HCT116 (cell line): Measurements from ENCODE around the gene PLCB2. TPM values are rescaled to one million over a fixed set of nuclear protein-coding genes. Genes with fewer than 3 reads are reported as not detected.

Source experiments
- ATAC-seq: fragments of 200-7000 bp; cut with Tn5 transposase; 2 replicates; pipeline ENCODE4 v1.9.1; 2020; ENCODE audit warnings: mild to moderate bottlenecking, moderate library complexity
- BruUV-seq: library from RNA; stranded (reverse); fragments of 400-500 nt; replicated peaks from 2 replicates; lab custom pipeline; 2021; lab: Mats Ljungman, UMichigan
- CTCF ChIA-PET: fragments of 300-600 bp; sonication (Branson Sonifier 250); formaldehyde crosslinking; loops from one replicate; lab custom pipeline; 2021; ENCODE audit warnings: antibody characterized with exemption; lab: Charles Lee
- POLR2A ChIA-PET: fragments of 300-600, 350-600 bp; sonication (Branson Sonifier 250); formaldehyde crosslinking; loops from one replicate; lab custom pipeline; 2021; ENCODE audit warnings: antibody characterized with exemption; lab: Charles Lee
- RAD21 ChIA-PET, 2 experiments: fragments of 300-600 bp; sonication (Branson Sonifier 250); formaldehyde crosslinking; loops; one replicate each; lab custom pipeline; 2023; ENCODE audit warnings: low total read pairs in 2 of 2; ENCODE audit not compliant: uncharacterized antibody in 2 of 2, unreplicated experiment in 2 of 2, low non-redundant PET in 1 of 2; lab: Charles Lee
- DNase-seq: peaks from one replicate; pipeline ENCODE4 v3.0.0-alpha.2; 2010; ENCODE audit warnings: low read depth, low spot score
- H2AFZ ChIP-seq: fragments of 200-600 bp; shearing (Covaris generic), sonication (generic); 2 replicates; pipeline ENCODE4 v1.6.1; 2017; ENCODE audit warnings: low read depth, mixed run types, mixed read lengths, antibody characterized with exemption, low read length; ENCODE audit not compliant: poor library complexity, severe bottlenecking
- H3K27ac ChIP-seq: 2 replicates; pipeline ENCODE4 v1.5.1; 2012; ENCODE audit warnings: low read depth, low read length
- H3K27me3 ChIP-seq: fragments of 200-600 bp; sonication (generic); 2 replicates; pipeline ENCODE4 v1.6.1; 2016; ENCODE audit warnings: mixed run types, low read length, mixed read lengths; ENCODE audit not compliant: insufficient read depth
- H3K36me3 ChIP-seq, 2 experiments: fragments of 200-500 bp in 1 of 2; fragments of 200-600 bp in 1 of 2; sonication (Bioruptor generic) in 1 of 2; sonication (generic) in 1 of 2; 2 replicates each; pipeline versions ENCODE4 v1.5.1 to v1.6.1; 2014 to 2016; ENCODE audit warnings: low read length in 2 of 2, inconsistent platforms in 1 of 2, mixed read lengths in 1 of 2, mixed run types in 1 of 2; ENCODE audit not compliant: insufficient read depth in 2 of 2, control insufficient read depth in 1 of 2
- H3K4me1 ChIP-seq, 2 experiments: fragments of 200-600 bp in 1 of 2; sonication (generic) in 1 of 2; 2 replicates each; pipeline versions ENCODE4 v1.5.1 to v1.6.1; 2012 to 2017; ENCODE audit warnings: low read length in 2 of 2, inconsistent platforms in 1 of 2, mild to moderate bottlenecking in 1 of 2, mixed read lengths in 1 of 2, mixed run types in 1 of 2, moderate library complexity in 1 of 2; ENCODE audit not compliant: insufficient read depth in 2 of 2, control insufficient read depth in 1 of 2
- H3K4me2 ChIP-seq: fragments of 200-600 bp; sonication (generic); 2 replicates; pipeline ENCODE4 v1.6.1; 2017; ENCODE audit warnings: mixed run types, low read length, mixed read lengths
- H3K4me3 ChIP-seq, 2 experiments: fragments of 200-600 bp in 1 of 2; sonication (generic) in 1 of 2; replicated peaks in 1 of 2; 2 replicates each; pipeline ENCODE4 v1.5.1; 2011 to 2016; ENCODE audit warnings: low read length in 2 of 2, control low read depth in 1 of 2, low read depth in 1 of 2, mild to moderate bottlenecking in 1 of 2, mixed read lengths in 1 of 2, mixed run types in 1 of 2
- H3K79me2 ChIP-seq: fragments of 200-600 bp; sonication (generic); 2 replicates; pipeline ENCODE4 v1.6.1; 2017; ENCODE audit warnings: mild to moderate bottlenecking, mixed run types, low read length, moderate library complexity, mixed read lengths; ENCODE audit not compliant: insufficient read depth
- H3K9ac ChIP-seq: fragments of 200-600 bp; sonication (generic); 2 replicates; pipeline ENCODE4 v1.6.1; 2016; ENCODE audit warnings: low read length, mixed read lengths
- H3K9me2 ChIP-seq: fragments of 200-600 bp; sonication (generic), shearing (Covaris generic); 2 replicates; pipeline ENCODE4 v1.6.1; 2017; ENCODE audit warnings: mixed run types, mild to moderate bottlenecking, moderate library complexity; ENCODE audit not compliant: insufficient read depth
- H3K9me3 ChIP-seq, 2 experiments: fragments of 200-500 bp in 1 of 2; fragments of 200-600 bp in 1 of 2; sonication (Bioruptor generic) in 1 of 2; sonication (generic) in 1 of 2; 2 replicates each; pipeline ENCODE4 v1.6.1; 2014 to 2017; ENCODE audit warnings: low read length in 2 of 2, mixed read lengths in 2 of 2, inconsistent platforms in 1 of 2, low read depth in 1 of 2, mild to moderate bottlenecking in 1 of 2, mixed run types in 1 of 2, moderate library complexity in 1 of 2; ENCODE audit not compliant: control insufficient read depth in 1 of 2, insufficient read depth in 1 of 2
- H4K20me1 ChIP-seq: fragments of 200-600 bp; sonication (generic), shearing (Covaris generic); 2 replicates; pipeline ENCODE4 v1.6.1; 2017; ENCODE audit warnings: mixed run types, mild to moderate bottlenecking, moderate library complexity; ENCODE audit not compliant: insufficient read depth
- CEBPB ChIP-seq: IDR thresholded peaks from 2 replicates; pipeline ENCODE4 v1.6.1; 2012; ENCODE audit warnings: low read depth
- CTCF ChIP-seq, 3 experiments: fragments of 200-600 bp in 1 of 3; sonication (generic) in 1 of 3; IDR thresholded peaks in 2 of 3; conservative IDR thresholded peaks in 1 of 3; 2 replicates each; pipeline ENCODE4 v1.5.1; 2012 to 2017; ENCODE audit warnings: low read depth in 2 of 3, low read length in 2 of 3, antibody characterized with exemption in 1 of 3, borderline replicate concordance in 1 of 3, control low read depth in 1 of 3, mild to moderate bottlenecking in 1 of 3, mixed read lengths in 1 of 3, mixed run types in 1 of 3, moderate library complexity in 1 of 3; ENCODE audit not compliant: insufficient read depth in 1 of 3
- EZH2 ChIP-seq: fragments of 200-600 bp; sonication (generic); IDR thresholded peaks from 2 replicates; pipeline ENCODE4 v1.6.1; 2017; ENCODE audit warnings: antibody characterized with exemption, mixed run types
- EZH2phosphoT487 ChIP-seq: fragments of 200-600 bp; IDR thresholded peaks from 2 replicates; pipeline ENCODE4 v1.6.1; 2018; ENCODE audit warnings: antibody characterized with exemption, borderline replicate concordance
- FOSL1 ChIP-seq: IDR thresholded peaks from 2 replicates; pipeline ENCODE4 v1.6.1; 2012; ENCODE audit warnings: low read depth
- JUND ChIP-seq: IDR thresholded peaks from 2 replicates; pipeline ENCODE4 v1.6.1; 2012
- RAD21 ChIP-seq: IDR thresholded peaks from 2 replicates; pipeline ENCODE4 v1.6.1; 2012; ENCODE audit warnings: low read depth, mild to moderate bottlenecking
- SP1 ChIP-seq: IDR thresholded peaks from 2 replicates; pipeline ENCODE4 v1.6.1; 2012; ENCODE audit warnings: low read depth
- SRF ChIP-seq: IDR thresholded peaks from 2 replicates; pipeline ENCODE4 v1.6.1; 2012; ENCODE audit warnings: low read depth
- intact Hi-C: fragments of 100-400 bp; cut with micrococcal nuclease; formaldehyde crosslinking; loops from 2 replicates; pipeline ENCODE4 v1.10.0; 2022
- total RNA-seq: library from RNA; stranded (reverse); gene quantifications from one replicate; pipeline ENCODE4 v1.2.1, GENCODE V29; 2021; ENCODE audit not compliant: unreplicated experiment
- TF ChIP-seq, protein P1 (sequence below): IDR thresholded peaks from 2 replicates; pipeline ENCODE4 v1.6.1; 2012
- TF ChIP-seq, protein P2 (sequence below): IDR thresholded peaks from 2 replicates; pipeline ENCODE4 v1.6.1; 2012

Gene PLCB2
- total RNA-seq, 1 experiment from 2014 or later: 2.8 TPM

DNA sequence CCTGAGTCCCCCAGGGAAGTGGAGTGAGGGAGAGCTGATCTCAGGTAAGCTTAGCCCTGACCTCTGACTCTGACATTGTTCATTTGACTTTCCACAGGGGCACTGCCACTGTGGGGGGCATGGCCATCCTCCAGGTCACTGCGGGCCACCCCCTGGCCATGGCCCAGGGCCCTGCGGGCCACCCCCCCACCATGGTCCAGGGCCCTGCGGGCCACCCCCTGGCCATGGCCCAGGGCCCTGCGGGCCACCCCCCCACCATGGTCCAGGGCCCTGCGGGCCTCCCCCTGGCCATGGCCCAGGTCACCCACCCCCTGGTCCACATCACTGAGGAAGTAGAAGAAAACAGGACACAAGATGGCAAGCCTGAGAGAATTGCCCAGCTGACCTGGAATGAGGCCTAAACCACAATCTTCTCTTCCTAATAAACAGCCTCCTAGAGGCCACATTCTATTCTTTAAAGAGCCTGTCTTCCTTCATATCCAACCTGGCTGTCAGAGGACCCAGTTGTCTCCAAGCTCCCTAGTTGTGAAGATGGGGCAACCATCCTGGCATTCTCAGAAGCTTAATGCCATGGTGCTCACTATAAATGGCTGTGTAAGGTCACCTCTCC, 48.3 kb upstream of the PLCB2 start (continued):
- TF ChIP-seq EZH2: no peak
- no peak for TF ChIP-seq CEBPB
- TF ChIP-seq SP1: no peak
- no peak for TF ChIP-seq FOSL1
- TF ChIP-seq, protein P1, sequence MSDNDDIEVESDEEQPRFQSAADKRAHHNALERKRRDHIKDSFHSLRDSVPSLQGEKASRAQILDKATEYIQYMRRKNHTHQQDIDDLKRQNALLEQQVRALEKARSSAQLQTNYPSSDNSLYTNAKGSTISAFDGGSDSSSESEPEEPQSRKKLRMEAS: no peak
- TF ChIP-seq EZH2phosphoT487: no peak
- no peak for TF ChIP-seq CTCF (IDR thresholded peaks at IDR 0.05 in 2 of 3, conservative IDR thresholded peaks at IDR 0.05 in 1 of 3; ENCODE audit: borderline replicate concordance in 1 of 3, insufficient read depth in 1 of 3, low read depth in 2 of 3, low read length in 2 of 3)
- no peak for TF ChIP-seq SRF

DNA sequence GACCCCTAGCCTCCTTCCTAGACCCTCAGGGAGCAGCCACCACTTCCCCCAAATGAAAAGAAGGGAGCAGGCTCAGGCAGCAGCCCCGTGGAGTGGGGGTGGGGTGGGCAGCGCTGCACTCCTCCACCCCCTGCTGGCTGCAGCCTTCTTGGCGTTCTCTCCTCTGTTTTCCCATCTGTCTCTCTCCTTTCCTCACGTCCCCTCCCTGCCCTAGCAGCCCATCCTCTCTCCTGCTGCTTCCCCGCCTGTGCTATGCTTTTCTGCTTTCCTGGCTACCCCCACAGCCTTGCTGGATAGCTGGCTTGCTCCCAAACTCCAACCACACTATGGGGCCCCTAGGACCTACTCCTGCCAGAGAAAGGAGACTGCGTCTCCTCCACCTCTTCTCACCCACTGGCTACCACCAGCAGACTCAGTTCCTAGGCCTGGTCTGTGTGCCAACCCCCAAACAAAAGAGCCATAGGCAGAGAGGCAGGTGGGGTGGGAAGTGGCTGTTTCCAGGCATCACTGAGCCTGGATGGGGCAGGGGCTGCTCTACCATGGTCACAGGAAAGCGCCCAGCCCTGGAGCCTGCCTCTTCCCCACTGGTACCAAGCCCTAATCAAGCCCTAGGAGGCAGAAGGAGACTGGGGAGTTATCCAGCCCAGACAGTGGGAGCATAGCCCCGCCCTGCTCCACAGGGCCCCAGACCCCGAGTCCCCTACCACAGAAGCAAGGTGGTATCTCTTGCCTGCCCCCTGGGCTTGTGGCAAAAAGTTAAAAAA, 46.9 kb upstream of the PLCB2 start:
- H4K20me1 ChIP-seq: no peaks in the 10 kb centered on the region
- POLR2A ChIA-PET: interaction anchor here (0.6 kb wide), 1 partner anchor 105 kb away, joined by 3 read pairs; no protein-coding TSS in a partner anchor
- H3K36me3 ChIP-seq: no peaks in the 10 kb centered on the region
- H3K9me2 ChIP-seq: no peaks in the 10 kb centered on the region
- TF ChIP-seq, protein P2, sequence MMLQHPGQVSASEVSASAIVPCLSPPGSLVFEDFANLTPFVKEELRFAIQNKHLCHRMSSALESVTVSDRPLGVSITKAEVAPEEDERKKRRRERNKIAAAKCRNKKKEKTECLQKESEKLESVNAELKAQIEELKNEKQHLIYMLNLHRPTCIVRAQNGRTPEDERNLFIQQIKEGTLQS: no peak
- TF ChIP-seq, protein P1: no peak
- TF ChIP-seq CEBPB: no peak
- no peak for TF ChIP-seq JUND
- TF ChIP-seq CTCF (IDR thresholded peaks at IDR 0.05 in 2 of 3, conservative IDR thresholded peaks at IDR 0.05 in 1 of 3; ENCODE audit: borderline replicate concordance in 1 of 3, insufficient read depth in 1 of 3, low read depth in 2 of 3, low read length in 2 of 3): peak; percentile 27 to 65 (median 59); a peak in 5 of 6 replicates
- peak; percentile 28; the same call in 1 of the 2 replicates for TF ChIP-seq RAD21
- peaks cover 17 to 30% of the 10 kb centered on the region in 2 experiments for H3K4me1 ChIP-seq
- H3K9me3 ChIP-seq: no peaks in the 10 kb centered on the region
- H3K4me3 ChIP-seq: no peak overlapping the region
- ATAC-seq (peak; percentile 58), DNase-seq (no peak)
- H2AFZ ChIP-seq: no peak overlapping the region
- peak overlapping the region; percentile 46 for H3K4me2 ChIP-seq
- intact Hi-C loops: no loop called here
- H3K9ac ChIP-seq: no peak overlapping the region
- no peaks in the 10 kb centered on the region for H3K27me3 ChIP-seq
- no peak overlapping the region; the same call in 1 of the 2 replicates for H3K27ac ChIP-seq
- CTCF ChIA-PET: interaction anchor here (1.5 to 5.2 kb wide), 2 partner anchors 11 to 13 kb away, joined by 3 to 22 read pairs; no protein-coding TSS in a partner anchor
- RAD21 ChIA-PET: no interaction called here
- no peaks in the 10 kb centered on the region for H3K79me2 ChIP-seq
- BruUV-seq: no TSS peak
